ENCODE results near the gene CRB2. TPM values are rescaled to one million over a fixed set of nuclear protein-coding genes. Genes with fewer than 3 reads are reported as not detected.
"Not testable (repeated sequence)": the region's sequence is repeated elsewhere in the genome, so short reads cannot be mapped to it uniquely, and the experiment has no call there.

The CRB2 gene
- total and polyA plus RNA-seq, 2 donors (not counting 3 experiments of a cell fraction or from before 2014, with no cell fraction given): not detected

GRCh38 chr9:123397975-123398374 is 42.0 kb downstream of the CRB2 start:
- BruUV-seq (replicated peaks): no TSS peak
- FAIRE-seq: no peak
- TF ChIP-seq GATA2 (IDR thresholded peaks at IDR 0.05; ENCODE audit: insufficient read depth, insufficient read length, low read depth, low read length): no peak
- no peak for TF ChIP-seq JUN (IDR thresholded peaks at IDR 0.05; ENCODE audit: borderline replicate concordance, insufficient read depth, insufficient read length, low read depth)
- no peak for TF ChIP-seq MAX (IDR thresholded peaks at IDR 0.05; ENCODE audit: insufficient read depth, insufficient read length)
- TF ChIP-seq FOS (IDR thresholded peaks at IDR 0.05; ENCODE audit: borderline replicate concordance, insufficient read depth, low read length): no peak
- no peak for TF ChIP-seq POLR2A (IDR thresholded peaks at IDR 0.05; ENCODE audit: low read depth, low read length)
- TF ChIP-seq CTCF (IDR thresholded peaks at IDR 0.05; ENCODE audit: extremely low read depth in 1 of 2, insufficient read depth in 1 of 2, low read depth in 1 of 2, low read length in 2 of 2): no peak
- TF ChIP-seq EZH2 (IDR thresholded peaks at IDR 0.05; ENCODE audit: borderline replicate concordance, low read depth, low read length, severe bottlenecking): no peak
- TF ChIP-seq POLR2AphosphoS5 (IDR thresholded peaks at IDR 0.05; ENCODE audit: insufficient read depth, low read depth, low read length): no peak
- no peak for TF ChIP-seq MYC (IDR thresholded peaks at IDR 0.05; ENCODE audit: low read depth, low read length)
- no peak for DNase-seq (ENCODE audit: low read depth, low spot score)
- Histone ChIP-seq H3K4me3 (replicated peaks in 1 of 3; ENCODE audit: insufficient read depth in 1 of 3, low read depth in 1 of 3, low read length in 3 of 3) (no peak overlapping the region), H3K27ac (ENCODE audit: insufficient read depth, low read depth, low read length) (no peak overlapping the region), H3K9me1 (replicated peaks; ENCODE audit: control insufficient read depth, extremely low read depth, insufficient read depth, low read length) (no peaks in the 10 kb centered on the region), H3K9me3 (replicated peaks; ENCODE audit: control insufficient read depth, insufficient read depth, low read length) (no peaks in the 10 kb centered on the region), H3K4me1 (ENCODE audit: control insufficient read depth, extremely low read depth, insufficient read depth, low read length) (no peaks in the 10 kb centered on the region), H3K79me2 (ENCODE audit: control insufficient read depth, insufficient read depth, low read length) (no peaks in the 10 kb centered on the region), H4K20me1 (replicated peaks; ENCODE audit: control insufficient read depth, extremely low read depth, insufficient read depth, low read length) (no peaks in the 10 kb centered on the region), H3K36me3 (ENCODE audit: control insufficient read depth in 2 of 2, extremely low read depth in 1 of 2, insufficient read depth in 2 of 2, low read length in 2 of 2) (no peaks in the 10 kb centered on the region), H3K4me2 (ENCODE audit: insufficient read depth, low read length) (no peak overlapping the region), H3K27me3 (ENCODE audit: control insufficient read depth in 2 of 2, insufficient read depth in 2 of 2, low read length in 2 of 2) (no peaks in the 10 kb centered on the region), H2AFZ (ENCODE audit: low read depth, low read length) (no peak overlapping the region), H3K9ac (replicated peaks; ENCODE audit: extremely low read depth, insufficient read depth, low read length) (no peak overlapping the region)
- POLR2A ChIA-PET: no interaction called here
- dilution Hi-C loops (cut with MboI; ENCODE audit: extremely low pct_ligation_motif_present, low sequenced_read_pairs): no loop called here
- intact Hi-C loops (cut with micrococcal nuclease): no loop called here
- CTCF ChIA-PET: no interaction called here

- H3K4me2 ChIP-seq (ENCODE audit: insufficient read depth, low read length); FAIRE-seq; H3K36me3 ChIP-seq (ENCODE audit: control insufficient read depth in 2 of 2, extremely low read depth in 1 of 2, insufficient read depth in 2 of 2, low read length in 2 of 2); H3K27me3 ChIP-seq (ENCODE audit: control insufficient read depth in 2 of 2, insufficient read depth in 2 of 2, low read length in 2 of 2); H3K27ac ChIP-seq (ENCODE audit: insufficient read depth, low read depth, low read length); H3K79me2 ChIP-seq (ENCODE audit: control insufficient read depth, insufficient read depth, low read length); POLR2A ChIA-PET; H4K20me1 ChIP-seq (replicated peaks; ENCODE audit: control insufficient read depth, extremely low read depth, insufficient read depth, low read length); H3K4me1 ChIP-seq (ENCODE audit: control insufficient read depth, extremely low read depth, insufficient read depth, low read length); H3K9me3 ChIP-seq (replicated peaks; ENCODE audit: control insufficient read depth, insufficient read depth, low read length); DNase-seq (ENCODE audit: low read depth, low spot score); intact Hi-C loops (cut with micrococcal nuclease); H3K9me1 ChIP-seq (replicated peaks; ENCODE audit: control insufficient read depth, extremely low read depth, insufficient read depth, low read length); H3K4me3 ChIP-seq (replicated peaks in 1 of 3; ENCODE audit: insufficient read depth in 1 of 3, low read depth in 1 of 3, low read length in 3 of 3); dilution Hi-C loops (cut with MboI; ENCODE audit: extremely low pct_ligation_motif_present, low sequenced_read_pairs); H3K9ac ChIP-seq (replicated peaks; ENCODE audit: extremely low read depth, insufficient read depth, low read length); BruUV-seq (replicated peaks); H2AFZ ChIP-seq (ENCODE audit: low read depth, low read length): not testable (repeated sequence)
- CTCF ChIA-PET: interaction anchor here (1.0 to 1.6 kb wide), 7 partner anchors 10 to 642 kb away, joined by 3 to 7 read pairs (median 3); no protein-coding TSS in a partner anchor
Observed at GRCh38 chr9:123398938-123399337, 42.9 kb downstream of the CRB2 start.
